GM18867 (cell line): ENCODE measurements around the gene CACNA2D3.

ENCODE experiments used
- ATAC-seq: cut with Tn5 transposase; IDR thresholded peaks from one replicate; pipeline ENCODE4 v1.9.1; 2021; ENCODE audit warnings: mild to moderate bottlenecking, moderate library complexity; ENCODE audit not compliant: unreplicated experiment

The CACNA2D3 gene

GRCh38 chr3:54213907-54214306 is 91.6 kb downstream of the CACNA2D3 start:
- ATAC-seq = no peak

DNA sequence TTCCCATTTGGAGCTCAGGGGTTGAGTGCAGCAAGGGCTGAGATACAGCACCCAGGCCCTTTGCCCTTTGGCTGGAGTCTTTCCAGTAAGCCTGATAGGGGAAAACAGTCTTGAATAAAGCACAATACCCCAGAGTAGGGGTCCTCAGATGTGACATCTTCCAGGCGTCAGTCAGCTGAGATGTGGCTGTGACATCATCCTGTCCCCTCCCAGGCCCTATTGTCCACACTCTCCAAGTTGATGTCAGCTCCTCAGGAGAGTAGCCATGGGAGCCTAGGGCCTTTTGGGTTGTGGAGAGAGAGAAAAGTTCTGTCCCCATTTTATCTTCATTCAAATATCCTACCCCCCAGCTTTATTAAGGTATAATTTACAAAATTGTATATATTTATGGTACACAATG is 92.5 kb downstream of the CACNA2D3 start:
- no peak for ATAC-seq

DNA sequence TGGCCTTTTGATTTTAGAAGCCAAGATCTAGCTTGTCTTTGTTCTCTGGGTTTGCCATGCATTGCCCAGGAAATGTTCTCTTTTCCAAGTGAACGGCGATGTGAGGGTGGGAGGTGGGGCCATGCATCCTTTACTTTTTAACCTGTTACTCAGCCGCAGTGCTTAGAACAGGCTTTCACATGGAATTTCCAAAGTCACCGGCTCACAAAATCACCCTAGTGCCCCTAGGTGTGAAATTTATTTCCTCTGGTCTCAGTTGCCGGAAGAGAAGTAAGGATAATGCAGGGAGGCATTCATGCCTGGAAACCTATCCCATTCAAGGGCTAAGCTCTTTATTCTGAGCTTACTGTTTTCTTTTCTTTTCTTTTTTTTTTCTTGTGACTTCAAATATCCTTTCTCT is 93.2 kb downstream of the CACNA2D3 start:
- ATAC-seq = no peak

GRCh38 chr3:54217828-54218227 is 95.5 kb downstream of the CACNA2D3 start:
- no peak for ATAC-seq

DNA sequence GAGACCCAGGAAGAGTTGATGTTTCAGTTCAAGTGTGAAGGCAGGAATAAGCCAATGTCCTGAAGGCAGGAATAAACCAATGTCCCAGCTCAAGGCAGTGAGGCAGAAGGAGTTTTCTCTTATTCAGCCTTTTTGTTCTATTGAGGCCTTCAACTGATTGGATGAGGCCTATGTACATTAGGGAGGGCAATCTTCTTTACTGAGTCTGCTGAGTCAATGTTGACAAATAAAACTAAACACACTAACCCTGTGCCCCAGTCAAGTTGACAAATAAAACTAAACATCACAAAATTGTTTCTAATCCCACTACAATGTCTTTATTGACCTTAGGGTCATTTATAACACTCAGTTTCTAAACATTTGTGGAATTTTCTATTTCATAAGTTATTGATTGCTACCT is 100.0 kb downstream of the CACNA2D3 start:
- no peak for ATAC-seq

DNA sequence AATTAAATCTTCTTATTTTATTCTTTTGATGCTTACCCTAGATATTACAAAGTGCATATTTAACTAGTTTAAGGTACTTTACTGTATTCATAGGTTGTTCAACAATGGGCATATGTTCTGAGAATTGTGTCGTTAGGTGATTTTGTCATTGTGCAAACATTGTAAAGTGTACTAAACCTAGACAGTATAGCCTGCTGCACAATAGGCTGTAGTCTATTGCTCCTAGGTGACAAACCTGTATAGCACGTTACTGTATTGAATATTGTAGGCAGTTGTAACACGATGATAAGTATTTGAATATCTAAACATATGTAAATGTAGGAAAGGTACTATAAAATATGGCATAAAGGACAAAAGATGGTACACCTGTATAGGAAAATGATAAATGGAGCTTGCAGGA is 100.7 kb downstream of the CACNA2D3 start:
- ATAC-seq = no peak

GRCh38 chr3:54225841-54226528 is 103.6 kb downstream of the CACNA2D3 start:
- no peak for ATAC-seq

DNA sequence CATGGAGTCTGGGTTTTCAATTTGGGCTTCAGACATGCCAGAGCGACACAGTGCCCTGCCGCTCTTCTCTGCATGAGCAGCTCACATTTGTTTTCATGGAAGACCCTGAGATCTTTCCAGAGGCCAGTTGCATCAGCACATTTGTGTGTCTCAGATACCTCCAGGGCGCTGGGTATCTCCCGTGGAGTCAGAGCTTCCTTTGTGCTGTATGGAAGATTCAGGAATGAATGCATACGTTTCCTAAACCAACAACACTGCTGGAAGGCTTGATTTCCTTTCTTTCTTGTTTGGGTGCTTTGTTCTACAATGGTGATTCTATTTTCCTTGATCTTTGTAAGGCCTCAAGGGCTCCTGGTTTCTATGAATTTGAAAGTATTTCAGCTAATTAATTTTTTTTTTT is 106.5 kb downstream of the CACNA2D3 start:
- ATAC-seq = no peak

DNA sequence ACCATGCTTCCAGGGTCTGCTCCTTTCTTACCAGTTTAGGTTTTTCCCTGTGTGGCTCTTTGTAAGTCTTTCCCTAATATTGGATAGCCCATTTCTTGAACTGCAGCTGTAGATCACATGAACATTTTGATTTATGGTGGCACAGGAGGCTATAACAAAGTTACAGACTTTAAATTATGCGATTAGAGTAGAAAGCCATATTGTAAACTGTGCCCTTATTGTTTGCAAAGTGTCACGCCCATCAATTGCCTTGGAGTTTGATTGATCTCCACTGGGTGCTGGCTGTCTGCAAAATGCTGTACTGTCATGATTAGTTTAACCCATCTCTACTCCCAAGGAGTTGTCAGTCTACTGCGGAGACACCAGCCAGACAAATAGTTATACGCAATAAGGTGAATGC is 110.3 kb downstream of the CACNA2D3 start:
- ATAC-seq = no peak

DNA sequence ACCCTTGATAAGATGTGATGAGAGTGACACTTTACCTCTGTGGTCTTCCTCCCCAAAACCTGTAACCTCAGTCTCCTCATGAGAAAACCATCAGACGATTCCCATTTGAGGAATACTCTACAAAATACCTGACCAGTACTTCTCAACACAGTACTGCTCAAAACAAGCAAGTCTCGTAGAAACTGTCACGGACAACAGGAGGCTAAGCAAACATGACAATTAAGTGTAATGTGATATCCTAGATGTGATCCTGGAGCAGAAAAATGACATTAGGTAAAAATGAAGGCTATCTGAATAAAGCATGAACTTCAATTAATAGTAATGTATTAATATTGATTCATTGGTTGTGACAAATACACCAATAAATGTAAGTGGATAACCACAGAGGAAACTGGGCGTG is 113.6 kb downstream of the CACNA2D3 start:
- ATAC-seq = no peak

DNA sequence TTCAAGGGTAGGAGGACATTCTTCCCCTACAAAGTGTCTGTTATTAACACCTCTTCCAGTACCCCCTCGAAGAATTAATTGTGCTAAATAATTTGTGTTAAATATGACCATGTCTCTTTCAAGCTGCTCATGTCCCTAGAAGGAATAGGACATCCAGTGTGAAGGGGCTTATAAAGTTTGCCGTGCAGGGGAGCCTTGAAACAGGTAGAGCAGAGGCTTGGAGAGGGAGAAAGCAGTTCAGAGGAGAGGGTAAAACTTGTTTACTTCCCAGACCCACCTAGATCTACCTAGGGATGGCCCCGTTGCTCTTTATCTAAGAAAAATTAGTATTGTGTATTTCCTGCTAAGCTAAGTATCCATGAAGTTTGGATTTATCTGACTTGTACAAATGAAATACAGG is 114.8 kb downstream of the CACNA2D3 start:
- ATAC-seq = no peak

GRCh38 chr3:54237788-54238502 is 115.6 kb downstream of the CACNA2D3 start:
- no peak for ATAC-seq

DNA sequence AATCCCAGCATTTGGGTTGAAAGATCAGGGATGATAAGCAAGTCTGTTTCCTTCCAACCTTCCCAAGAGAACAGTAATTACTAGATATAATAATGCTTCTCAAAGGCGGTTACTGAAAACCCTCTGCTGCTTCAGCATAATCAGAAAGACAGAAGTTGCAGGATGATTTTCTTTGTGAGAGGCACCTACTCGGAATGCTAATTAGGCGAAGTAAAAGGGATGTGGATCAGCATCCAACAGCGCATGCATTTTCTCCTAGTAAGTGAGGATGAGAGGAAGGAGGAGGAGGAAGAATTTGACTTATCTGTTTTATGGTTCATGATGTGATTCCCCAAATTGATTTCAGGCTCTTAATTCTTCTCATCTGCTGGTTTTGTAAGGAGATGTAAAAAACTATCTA is 118.0 kb downstream of the CACNA2D3 start:
- no peak for ATAC-seq

DNA sequence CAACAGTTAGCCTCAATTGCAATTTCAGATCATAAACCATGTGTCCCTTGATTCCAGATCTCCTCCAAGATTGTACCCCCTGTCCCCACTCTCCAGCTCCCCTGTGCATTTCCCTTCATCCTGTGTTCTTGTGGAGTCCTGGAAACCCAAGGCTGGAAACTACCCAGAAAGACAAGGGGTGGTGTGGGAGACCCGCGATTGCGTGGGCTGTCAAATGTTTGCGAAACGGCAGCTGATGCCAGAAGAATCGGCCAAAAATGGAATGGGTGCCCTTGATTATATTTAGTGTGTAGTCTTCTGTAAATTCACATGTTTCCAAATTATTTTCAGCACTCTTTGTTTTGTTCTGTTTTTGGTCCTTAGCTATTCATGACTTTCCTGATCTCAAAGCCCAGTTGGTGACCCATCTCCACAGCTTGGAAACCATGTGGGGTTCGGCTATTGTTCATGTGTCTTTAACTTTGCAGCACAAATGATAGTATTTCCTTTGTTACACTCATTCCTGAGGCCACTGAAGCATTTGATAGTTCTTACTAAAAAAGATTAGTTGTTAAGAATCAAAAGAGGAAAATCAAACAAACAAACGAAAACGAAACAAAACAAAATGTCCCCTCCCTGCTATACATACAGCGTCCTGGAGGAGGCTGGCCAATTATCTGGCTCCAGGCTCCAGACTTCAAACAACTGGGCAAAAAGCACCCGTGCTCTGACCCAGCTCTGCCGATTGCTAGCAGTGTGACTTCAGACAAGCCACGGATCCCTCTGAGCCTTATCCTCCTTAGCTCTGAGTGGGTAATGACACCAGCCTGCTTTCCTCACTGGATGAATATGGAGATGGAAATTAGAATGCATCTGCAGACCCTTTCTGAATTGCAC is 120.9 kb downstream of the CACNA2D3 start:
- ATAC-seq = no peak

- ATAC-seq = no peak
Observed at GRCh38 chr3:54243960-54244682, 121.8 kb downstream of the CACNA2D3 start.

GRCh38 chr3:54251705-54252104 is 129.4 kb downstream of the CACNA2D3 start:
- ATAC-seq = no peak

GRCh38 chr3:54257125-54257720 is 134.9 kb downstream of the CACNA2D3 start:
- ATAC-seq = no peak

GRCh38 chr3:54259636-54260035 is 137.3 kb downstream of the CACNA2D3 start:
- ATAC-seq = no peak

DNA sequence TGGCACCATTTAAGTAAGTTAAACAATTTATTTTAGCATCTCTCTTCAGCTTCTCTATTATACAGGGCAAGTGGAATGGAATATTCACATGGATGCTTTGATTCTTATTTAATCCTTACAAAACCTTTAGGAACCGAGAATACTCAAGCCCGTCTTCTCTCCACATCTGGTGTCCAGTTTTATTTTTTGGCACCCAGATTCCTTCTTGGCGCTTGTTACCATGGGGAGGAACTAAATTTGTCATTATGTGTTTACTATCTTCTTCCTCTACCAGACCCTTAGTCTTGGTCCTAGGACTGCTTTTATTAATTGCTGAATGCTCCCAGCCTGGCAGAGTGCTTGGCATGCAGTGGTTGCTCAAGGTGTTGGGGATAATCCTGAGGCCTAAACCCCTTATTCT is 138.8 kb downstream of the CACNA2D3 start:
- no peak for ATAC-seq

GRCh38 chr3:54262541-54262940 is 140.2 kb downstream of the CACNA2D3 start:
- no peak for ATAC-seq

DNA sequence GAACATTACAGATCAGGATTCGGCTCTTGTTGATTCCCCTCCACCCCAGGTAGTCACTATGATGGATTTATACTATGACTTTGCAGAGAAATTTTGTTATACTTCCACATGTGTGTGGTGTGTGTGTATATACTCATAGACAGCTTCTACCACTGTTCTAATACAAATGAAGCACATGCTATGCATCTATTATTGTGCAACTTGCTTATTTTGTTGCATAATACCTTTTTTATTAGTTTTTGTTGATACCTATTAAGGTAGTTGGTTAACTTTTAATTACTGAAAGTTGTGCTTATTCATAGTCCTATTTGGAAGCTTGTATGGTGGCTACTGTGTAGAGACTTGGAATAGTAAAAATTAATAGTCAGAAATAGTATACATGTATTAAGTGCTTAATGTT is 140.6 kb downstream of the CACNA2D3 start:
- no peak for ATAC-seq
